ENCODE results near the gene UBXN1. TPM values are rescaled to one million over a fixed set of nuclear protein-coding genes. Genes with fewer than 3 reads are reported as not detected.
"Not testable (repeated sequence)": the region's sequence is repeated elsewhere in the genome, so short reads cannot be mapped to it uniquely, and the experiment has no call there.

UBXN1 gene
- total RNA-seq, 2 donors from 2014 or later, result 70.7 to 93.4 TPM

- peak within 1 kb of the TSS; percentile 99 for H3K4me3 Mint-ChIP-seq
- ATAC-seq (replicated peaks), result peak; percentile 89
- H3K9me3 Mint-ChIP-seq, result no peaks in the 10 kb centered on the region
- H3K36me3 Mint-ChIP-seq (ENCODE audit: low read depth), result peaks cover 93% of the 10 kb centered on the region
- H3K27ac Mint-ChIP-seq, result peak within 1 kb of the TSS; percentile 98
- H3K4me1 Mint-ChIP-seq, result peaks cover 20% of the 10 kb centered on the region
- H3K27me3 Mint-ChIP-seq, result no peaks in the 10 kb centered on the region
These were observed 7.1 kb downstream of the UBXN1 start, which contains the start of the genes LBHD1 and UQCC3 for GRCh38 chr11:62671608-62672389. Gene LBHD1 (minus strand): TSS chr11:62672267. CDS start chr11:62670031, 2,236 bp downstream. Gene UQCC3 (plus strand): TSS chr11:62671673. CDS start chr11:62671746, 73 bp downstream.

GRCh38 chr11:62671236-62671607, 7.7 kb downstream of the UBXN1 start:
- peak overlapping the region; percentile 98 for H3K27ac Mint-ChIP-seq
- ATAC-seq (replicated peaks), result peak; percentile 27
- H3K9me3 Mint-ChIP-seq, result no peaks in the 10 kb centered on the region
- H3K36me3 Mint-ChIP-seq (ENCODE audit: low read depth), result peaks cover 93% of the 10 kb centered on the region
- H3K4me1 Mint-ChIP-seq, result peaks cover 19% of the 10 kb centered on the region
- H3K4me3 Mint-ChIP-seq, result peak overlapping the region; percentile 99
- H3K27me3 Mint-ChIP-seq, result no peaks in the 10 kb centered on the region

DNA sequence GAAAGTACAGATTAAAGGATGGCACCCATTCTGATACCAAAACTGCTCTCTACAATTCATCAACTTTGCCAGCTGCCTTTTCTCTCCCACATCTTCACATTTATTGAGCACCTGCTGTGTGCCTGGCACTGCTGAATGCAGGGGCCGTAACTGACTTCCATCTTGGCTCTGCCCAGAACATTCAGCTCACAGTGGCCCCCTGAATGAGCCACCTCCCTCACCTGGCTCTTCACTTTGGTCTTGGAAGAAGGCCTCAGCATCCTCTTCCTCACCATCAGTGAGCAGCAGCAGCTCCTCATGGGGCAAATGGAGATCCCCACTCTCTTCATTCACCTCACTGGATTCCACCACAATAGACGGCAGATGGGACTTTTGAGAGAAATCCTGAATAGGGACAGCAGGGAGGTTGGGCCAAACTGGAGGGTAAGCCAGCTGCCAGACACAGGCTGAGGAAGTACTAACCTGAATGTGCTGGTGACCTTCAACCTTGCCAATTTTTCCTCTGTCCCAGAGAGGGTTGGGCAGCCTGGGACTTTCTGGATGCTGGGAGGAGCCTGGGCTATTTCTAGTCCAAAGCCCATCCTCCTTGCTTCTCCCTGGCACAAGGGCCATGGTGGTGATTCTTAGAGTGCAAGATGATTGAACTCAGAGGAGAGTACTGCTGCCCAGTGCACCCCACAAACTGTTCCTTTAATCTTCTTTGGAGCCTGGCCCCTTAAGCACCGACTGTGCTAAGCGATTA, 9.3 kb downstream of the UBXN1 start:
- H3K4me1 Mint-ChIP-seq, result peaks cover 14% of the 10 kb centered on the region
- H3K4me3 Mint-ChIP-seq, result peak overlapping the region; percentile 99

DNA sequence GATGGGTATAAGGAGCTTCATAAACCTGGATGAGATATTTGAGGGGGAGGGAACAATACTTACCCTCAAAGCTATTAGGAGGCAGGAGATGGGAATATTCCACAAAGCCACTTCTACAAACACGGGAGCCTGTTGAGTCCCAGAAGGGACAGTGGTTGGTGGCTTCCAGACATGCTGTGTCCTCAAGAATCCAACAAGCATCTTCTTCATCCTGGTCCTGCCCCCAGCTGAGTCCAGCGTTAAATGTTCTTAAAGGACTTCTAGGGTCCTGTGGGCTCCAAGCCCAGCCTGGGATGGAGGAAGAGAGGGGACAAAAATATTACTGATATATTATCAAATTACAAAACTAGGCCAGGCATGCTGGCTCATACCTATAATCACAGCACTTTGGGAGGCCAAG, 11.4 kb downstream of the UBXN1 start:
- no peak for ATAC-seq (replicated peaks)
- Mint-ChIP-seq H3K9me3 (no peaks in the 10 kb centered on the region), H3K27me3 (no peaks in the 10 kb centered on the region), H3K4me1 (peaks cover 13% of the 10 kb centered on the region), H3K27ac (peak overlapping the region; percentile 82), H3K4me3 (peak overlapping the region; percentile 89), H3K36me3 (ENCODE audit: low read depth) (peaks cover 100% of the 10 kb centered on the region)

More for the DNA sequence above, 9.3 kb downstream of the UBXN1 start:
- no peak for ATAC-seq (replicated peaks)
- Mint-ChIP-seq H3K9me3 (no peaks in the 10 kb centered on the region), H3K27ac (peak overlapping the region; percentile 98), H3K36me3 (ENCODE audit: low read depth) (peaks cover 96% of the 10 kb centered on the region), H3K27me3 (no peaks in the 10 kb centered on the region)

GRCh38 chr11:62666259-62666926, 12.5 kb downstream of the UBXN1 start:
- H3K9me3 Mint-ChIP-seq, result no peaks in the 10 kb centered on the region
- H3K36me3 Mint-ChIP-seq (ENCODE audit: low read depth), result peaks cover 100% of the 10 kb centered on the region
- no peak for ATAC-seq (replicated peaks)
- H3K4me1 Mint-ChIP-seq, result peaks cover 13% of the 10 kb centered on the region
- H3K27me3 Mint-ChIP-seq, result no peaks in the 10 kb centered on the region
- H3K27ac Mint-ChIP-seq, result peak overlapping the region; percentile 82
- H3K4me3 Mint-ChIP-seq, result peak overlapping the region; percentile 89

DNA sequence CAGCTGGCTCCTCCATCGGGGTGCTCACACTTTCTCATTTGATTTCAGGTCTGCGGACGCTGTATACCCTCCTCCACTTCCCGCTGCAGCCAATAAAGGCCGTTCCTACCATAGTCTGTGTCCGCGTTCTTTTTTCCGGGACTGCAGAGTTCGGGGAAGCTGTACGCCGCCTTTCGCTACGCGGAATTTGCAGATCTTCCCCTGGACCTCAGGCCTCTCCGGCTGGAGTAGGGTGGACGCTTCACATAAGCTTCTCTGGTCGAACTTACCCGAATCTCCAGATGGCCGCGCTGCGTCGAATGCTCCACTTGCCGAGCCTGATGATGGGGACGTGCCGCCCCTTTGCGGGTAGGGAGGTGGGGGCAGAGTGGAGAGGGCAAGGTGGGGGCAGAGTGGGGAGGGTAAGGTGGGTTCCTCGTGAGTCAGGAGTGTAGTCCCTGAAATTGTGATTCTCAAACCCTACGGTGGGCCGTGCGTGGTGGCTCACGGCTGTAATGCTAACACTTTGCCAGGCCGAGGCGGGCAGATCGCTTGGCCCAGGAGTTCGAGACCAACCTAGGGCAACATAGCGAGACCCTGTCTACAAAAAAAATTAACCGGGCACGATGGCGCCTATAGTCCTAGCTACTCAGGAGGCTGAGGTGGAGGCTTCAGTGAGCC, 13.1 kb downstream of the UBXN1 start:
- peaks cover 13% of the 10 kb centered on the region for H3K4me1 Mint-ChIP-seq
- H3K36me3 Mint-ChIP-seq (ENCODE audit: low read depth), result peaks cover 100% of the 10 kb centered on the region

DNA sequence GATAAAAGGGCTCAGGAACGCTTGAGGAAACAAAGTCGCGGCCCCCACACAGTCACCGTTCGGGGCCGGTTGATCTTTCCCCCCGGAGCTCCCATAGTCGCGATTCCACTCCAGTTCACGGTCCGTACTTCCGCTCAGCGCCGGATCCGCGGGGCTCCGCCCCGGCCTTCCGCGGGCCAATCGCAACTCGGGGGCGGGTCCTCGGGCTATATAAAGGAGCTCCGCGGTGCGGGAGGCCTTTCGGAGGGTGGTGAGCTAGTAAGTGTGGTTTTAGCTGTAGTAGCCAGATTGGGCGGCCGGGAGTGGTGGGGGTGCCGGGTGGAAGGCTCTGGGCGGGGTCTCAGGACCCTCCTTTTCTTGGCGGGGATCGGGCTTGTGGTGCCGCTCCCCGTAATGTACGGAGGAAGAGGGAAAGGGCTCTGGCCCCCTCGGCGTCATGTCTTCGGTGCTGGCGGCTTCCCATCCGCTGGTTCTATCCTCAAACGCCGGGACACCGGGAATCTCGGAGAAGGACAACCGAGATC, 13.7 kb downstream of the UBXN1 start, which contains the start of the genes C11orf98 and CSKMT:
C11orf98 (minus strand) TSS at position 136 of the 524 bp plus-strand sequence; CDS start at position 95, 41 bp downstream.
CSKMT (plus strand) TSS at position 238 of the 524 bp plus-strand sequence. CDS start 568 bp downstream, outside the sequence.
- Mint-ChIP-seq H3K9me3 (no peaks in the 10 kb centered on the region), H3K4me1 (peaks cover 13% of the 10 kb centered on the region), H3K27ac (peak within 1 kb of the TSS; percentile 82), H3K27me3 (no peaks in the 10 kb centered on the region), H3K4me3 (peak within 1 kb of the TSS; percentile 89), H3K36me3 (ENCODE audit: low read depth) (peaks cover 96% of the 10 kb centered on the region)
- peak; percentile 96 for ATAC-seq (replicated peaks)

More for the DNA sequence above, 13.1 kb downstream of the UBXN1 start:
- H3K4me3 Mint-ChIP-seq, result peak overlapping the region; percentile 89
- peak; percentile 32 for ATAC-seq (replicated peaks)
- no peaks in the 10 kb centered on the region for H3K27me3 Mint-ChIP-seq
- peak overlapping the region; percentile 82 for H3K27ac Mint-ChIP-seq
- H3K9me3 Mint-ChIP-seq, result no peaks in the 10 kb centered on the region

GRCh38 chr11:62664405-62665074, 14.3 kb downstream of the UBXN1 start:
- Mint-ChIP-seq H3K4me3 (peak overlapping the region; percentile 89), H3K9me3 (no peaks in the 10 kb centered on the region), H3K27ac (peak overlapping the region; percentile 82), H3K4me1 (peaks cover 10% of the 10 kb centered on the region), H3K36me3 (ENCODE audit: low read depth) (peaks cover 90% of the 10 kb centered on the region), H3K27me3 (no peaks in the 10 kb centered on the region)
- peak; percentile 41 for ATAC-seq (replicated peaks)

DNA sequence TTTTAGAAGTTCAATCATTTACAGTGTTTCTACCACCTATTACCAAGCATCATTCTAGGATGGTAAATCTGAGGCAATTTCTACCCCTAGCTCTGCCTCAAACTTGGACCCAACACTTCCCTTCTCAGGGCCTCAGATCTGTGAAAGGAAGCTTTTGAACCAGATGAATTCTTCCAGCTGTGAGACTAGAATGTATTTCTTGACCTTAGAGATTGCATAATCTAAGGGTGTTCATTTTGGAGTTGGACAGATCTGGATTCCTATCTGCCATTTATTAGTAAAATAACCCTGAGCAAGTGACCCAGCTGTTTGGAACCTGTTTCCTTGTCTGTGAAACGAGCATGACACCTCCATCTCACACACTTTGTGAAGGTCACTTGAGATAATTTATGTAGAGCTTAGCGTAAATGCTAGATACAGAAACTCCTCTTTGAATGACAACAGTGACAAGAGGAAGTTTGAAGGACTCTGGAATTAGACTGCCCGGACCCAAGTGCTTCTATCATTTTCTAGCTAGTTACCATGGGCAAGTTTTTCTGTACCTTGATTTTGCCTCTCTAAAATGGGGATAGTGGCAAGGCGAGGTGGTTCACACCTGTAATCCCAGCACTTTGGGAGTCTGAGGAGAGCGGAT, 22.0 kb downstream of the UBXN1 start:
- no peaks in the 10 kb centered on the region for H3K9me3 Mint-ChIP-seq
- H3K36me3 Mint-ChIP-seq (ENCODE audit: low read depth), result peaks cover 22% of the 10 kb centered on the region
- no peak overlapping the region for H3K4me3 Mint-ChIP-seq
- peaks cover 11% of the 10 kb centered on the region for H3K4me1 Mint-ChIP-seq
- no peaks in the 10 kb centered on the region for H3K27me3 Mint-ChIP-seq
- ATAC-seq (replicated peaks), result no peak
- H3K27ac Mint-ChIP-seq, result no peak overlapping the region

GRCh38 chr11:62654297-62654696, 24.6 kb downstream of the UBXN1 start:
- no peaks in the 10 kb centered on the region for H3K27me3 Mint-ChIP-seq
- H3K4me3 Mint-ChIP-seq, result peak overlapping the region; percentile 94
- peaks cover 11% of the 10 kb centered on the region for H3K4me1 Mint-ChIP-seq
- no peaks in the 10 kb centered on the region for H3K9me3 Mint-ChIP-seq
- peaks cover 14% of the 10 kb centered on the region for H3K36me3 Mint-ChIP-seq (ENCODE audit: low read depth)
- peak overlapping the region; percentile 98 for H3K27ac Mint-ChIP-seq
- ATAC-seq (replicated peaks), result no peak

DNA sequence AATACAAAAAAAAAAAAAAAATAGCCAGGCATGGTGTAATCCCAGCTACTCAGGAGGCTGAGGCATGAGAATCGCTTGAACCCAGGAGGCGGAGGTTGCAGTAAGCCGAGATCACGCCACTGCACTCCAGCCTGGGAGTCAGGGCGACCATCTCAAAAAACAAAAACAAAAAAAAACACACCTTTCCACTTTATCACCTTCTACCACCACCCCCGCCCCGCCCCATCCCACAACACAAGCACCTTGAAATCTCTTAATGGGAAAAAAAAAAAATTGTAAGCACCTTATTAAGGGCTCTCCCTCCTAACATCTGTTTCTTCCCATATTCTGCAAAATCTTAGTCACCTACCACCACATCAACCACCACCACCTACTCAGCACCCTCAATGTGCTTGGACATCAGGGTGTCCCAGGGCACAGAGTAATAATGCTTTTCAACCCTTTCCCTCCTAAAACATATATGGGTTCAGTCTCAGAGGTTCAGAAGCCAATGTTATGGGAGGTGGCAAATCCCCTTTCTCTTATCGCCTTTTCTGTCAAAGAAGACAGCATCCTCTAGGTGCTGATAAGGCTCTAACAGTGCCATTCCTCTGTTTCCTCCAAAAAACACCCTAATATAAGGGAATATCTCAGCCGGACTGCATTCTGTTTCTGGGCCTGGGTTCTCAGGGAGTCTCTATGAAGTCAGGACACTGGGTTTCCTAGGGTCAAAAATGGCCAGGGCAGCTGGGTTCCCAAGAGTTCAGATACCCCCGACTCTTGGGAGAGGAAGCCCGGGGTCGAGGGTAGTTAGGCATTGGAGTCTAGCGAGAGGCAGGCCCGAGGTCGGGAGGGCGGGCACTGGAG, 26.5 kb downstream of the UBXN1 start:
- Mint-ChIP-seq H3K27me3 (no peaks in the 10 kb centered on the region), H3K4me3 (peak overlapping the region; percentile 94), H3K4me1 (peaks cover 11% of the 10 kb centered on the region), H3K36me3 (ENCODE audit: low read depth) (peaks cover 20% of the 10 kb centered on the region), H3K9me3 (no peaks in the 10 kb centered on the region), H3K27ac (peak overlapping the region; percentile 98)
- peak; percentile 35 for ATAC-seq (replicated peaks)

GRCh38 chr11:62650283-62650682, 28.6 kb downstream of the UBXN1 start:
- H3K27me3 Mint-ChIP-seq; H3K9me3 Mint-ChIP-seq; ATAC-seq (replicated peaks); H3K4me3 Mint-ChIP-seq; H3K27ac Mint-ChIP-seq: not testable (repeated sequence)
- H3K36me3 Mint-ChIP-seq (ENCODE audit: low read depth), result peaks cover 36% of the 10 kb centered on the region
- H3K4me1 Mint-ChIP-seq, result peaks cover 11% of the 10 kb centered on the region
